ENCODE data around the gene KIAA0513.

DNA sequence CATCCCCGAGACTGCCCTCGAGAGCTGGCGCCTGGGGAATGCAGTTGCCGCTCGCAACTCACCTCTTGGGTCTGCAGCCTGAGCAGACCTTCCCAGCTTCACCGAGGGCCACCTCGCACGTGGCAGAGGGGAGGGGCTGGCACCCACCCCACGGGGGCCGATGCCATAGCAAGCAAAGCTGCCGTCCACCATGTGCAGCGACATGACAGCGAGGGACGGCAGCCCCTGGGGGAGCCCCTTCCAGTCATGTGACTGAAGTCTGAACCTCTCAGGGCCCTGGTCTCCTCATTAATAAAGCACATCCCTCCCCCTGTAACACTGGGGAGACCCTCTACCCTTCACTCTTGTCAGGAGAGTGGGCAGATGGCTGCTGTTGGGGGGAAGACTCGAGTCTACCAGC lies 54.2 kb downstream of the KIAA0513 start:
- TF ChIP-seq, protein P1, sequence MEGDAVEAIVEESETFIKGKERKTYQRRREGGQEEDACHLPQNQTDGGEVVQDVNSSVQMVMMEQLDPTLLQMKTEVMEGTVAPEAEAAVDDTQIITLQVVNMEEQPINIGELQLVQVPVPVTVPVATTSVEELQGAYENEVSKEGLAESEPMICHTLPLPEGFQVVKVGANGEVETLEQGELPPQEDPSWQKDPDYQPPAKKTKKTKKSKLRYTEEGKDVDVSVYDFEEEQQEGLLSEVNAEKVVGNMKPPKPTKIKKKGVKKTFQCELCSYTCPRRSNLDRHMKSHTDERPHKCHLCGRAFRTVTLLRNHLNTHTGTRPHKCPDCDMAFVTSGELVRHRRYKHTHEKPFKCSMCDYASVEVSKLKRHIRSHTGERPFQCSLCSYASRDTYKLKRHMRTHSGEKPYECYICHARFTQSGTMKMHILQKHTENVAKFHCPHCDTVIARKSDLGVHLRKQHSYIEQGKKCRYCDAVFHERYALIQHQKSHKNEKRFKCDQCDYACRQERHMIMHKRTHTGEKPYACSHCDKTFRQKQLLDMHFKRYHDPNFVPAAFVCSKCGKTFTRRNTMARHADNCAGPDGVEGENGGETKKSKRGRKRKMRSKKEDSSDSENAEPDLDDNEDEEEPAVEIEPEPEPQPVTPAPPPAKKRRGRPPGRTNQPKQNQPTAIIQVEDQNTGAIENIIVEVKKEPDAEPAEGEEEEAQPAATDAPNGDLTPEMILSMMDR (IDR thresholded peaks at IDR 0.05; ENCODE audit: insufficient read depth, low read length, poor library complexity, severe bottlenecking): no peak
- no peak for TF ChIP-seq EZH2phosphoT487 (conservative IDR thresholded peaks at IDR 0.05; ENCODE audit: low read length)
